DLD1 (cell line): ENCODE measurements around the gene CRISPLD2.

Source experiments
- in situ Hi-C: cut with HindIII; loops from 2 replicates; pipeline ENCODE4 v1.10.0; 2017; ENCODE audit warnings: low sequenced_read_pairs

The CRISPLD2 gene

GRCh38 chr16:84795329-84796053 is 24.3 kb upstream of the CRISPLD2 start:
- in situ Hi-C loops: no loop called here

- in situ Hi-C loops: no loop called here
These were observed 19.4 kb upstream of the CRISPLD2 start for GRCh38 chr16:84800158-84800978.

- in situ Hi-C loops: no loop called here
These were observed 16.6 kb upstream of the CRISPLD2 start for GRCh38 chr16:84803146-84803545.

GRCh38 chr16:84804326-84804725 is 15.5 kb upstream of the CRISPLD2 start:
- in situ Hi-C loops: no loop called here

GRCh38 chr16:84806256-84806889 is 13.4 kb upstream of the CRISPLD2 start:
- in situ Hi-C loops: no loop called here

GRCh38 chr16:84806890-84807258 is 12.9 kb upstream of the CRISPLD2 start:
- in situ Hi-C loops: no loop called here

GRCh38 chr16:84807776-84808175 is 12.0 kb upstream of the CRISPLD2 start:
- in situ Hi-C loops: no loop called here

- in situ Hi-C loops: no loop called here
These were observed 11.0 kb upstream of the CRISPLD2 start for GRCh38 chr16:84808826-84809225.

GRCh38 chr16:84810518-84811273 is 9.1 kb upstream of the CRISPLD2 start:
- in situ Hi-C loops: no loop called here

GRCh38 chr16:84811529-84811928 is 8.3 kb upstream of the CRISPLD2 start:
- in situ Hi-C loops: no loop called here

GRCh38 chr16:84813141-84813934 is 6.4 kb upstream of the CRISPLD2 start:
- in situ Hi-C loops: no loop called here

GRCh38 chr16:84815462-84815861 is 4.3 kb upstream of the CRISPLD2 start:
- in situ Hi-C loops: no loop called here

GRCh38 chr16:84816023-84816422 is 3.8 kb upstream of the CRISPLD2 start:
- in situ Hi-C loops: no loop called here

- in situ Hi-C loops: no loop called here
These were observed 3.3 kb upstream of the CRISPLD2 start for GRCh38 chr16:84816485-84816884.

- in situ Hi-C loops: no loop called here
These were observed 2.6 kb upstream of the CRISPLD2 start for GRCh38 chr16:84817206-84817605.

- in situ Hi-C loops: no loop called here
These were observed 2.2 kb upstream of the CRISPLD2 start for GRCh38 chr16:84817613-84818012.

- in situ Hi-C loops: no loop called here
These were observed 1.7 kb upstream of the CRISPLD2 start for GRCh38 chr16:84818133-84818532.

GRCh38 chr16:84818989-84819643 is 669 bp upstream of the CRISPLD2 start:
- in situ Hi-C loops: no loop called here

- in situ Hi-C loops: no loop called here
These were observed 510 bp downstream of the CRISPLD2 start for GRCh38 chr16:84820305-84820684.

- in situ Hi-C loops: no loop called here
These were observed 986 bp downstream of the CRISPLD2 start for GRCh38 chr16:84820771-84821170.
